CD4-positive, alpha-beta T cell treated with Interleukin-4 for 4 hours (primary cell): Measurements from ENCODE around the gene ANO7.

Experiments
- DNase-seq: peaks from one replicate; pipeline ENCODE4 v3.0.0-alpha.2; 2020

Gene ANO7

GRCh38 chr2:241229563-241230401, 41.3 kb downstream of the ANO7 start:
- DNase-seq, result no peak

GRCh38 chr2:241230435-241230834, 42.0 kb downstream of the ANO7 start:
- DNase-seq, result no peak

- DNase-seq, result no peak
Measured at GRCh38 chr2:241232736-241233575, 44.5 kb downstream of the ANO7 start.

GRCh38 chr2:241234066-241234790, 45.8 kb downstream of the ANO7 start:
- no peak for DNase-seq

GRCh38 chr2:241234962-241235740, 46.7 kb downstream of the ANO7 start:
- DNase-seq, result no peak

- no peak for DNase-seq
Measured at GRCh38 chr2:241235859-241236593, 47.5 kb downstream of the ANO7 start.

- DNase-seq, result no peak
Measured at GRCh38 chr2:241237047-241237446, 48.6 kb downstream of the ANO7 start.

- DNase-seq, result no peak
Measured at GRCh38 chr2:241237949-241238371, 49.5 kb downstream of the ANO7 start.

- no peak for DNase-seq
Measured at GRCh38 chr2:241238693-241239198, 50.3 kb downstream of the ANO7 start.

- no peak for DNase-seq
Measured at GRCh38 chr2:241239552-241240202, 51.2 kb downstream of the ANO7 start.

- DNase-seq, result no peak
Measured at GRCh38 chr2:241240320-241241004, 52.0 kb downstream of the ANO7 start.

GRCh38 chr2:241241669-241242068, 53.2 kb downstream of the ANO7 start:
- DNase-seq, result no peak

GRCh38 chr2:241242306-241242705, 53.8 kb downstream of the ANO7 start:
- DNase-seq, result no peak

- no peak for DNase-seq
Measured at GRCh38 chr2:241244368-241244767, 55.9 kb downstream of the ANO7 start.

- DNase-seq, result no peak
Measured at GRCh38 chr2:241248289-241248688, 59.8 kb downstream of the ANO7 start.

- DNase-seq, result no peak
Measured at GRCh38 chr2:241248897-241249296, 60.4 kb downstream of the ANO7 start.

GRCh38 chr2:241249654-241250053, 61.2 kb downstream of the ANO7 start:
- DNase-seq, result no peak

- DNase-seq, result no peak
Measured at GRCh38 chr2:241252778-241253475, 64.5 kb downstream of the ANO7 start.

GRCh38 chr2:241254904-241255351, 66.5 kb downstream of the ANO7 start:
- DNase-seq, result no peak
